Stimulated activated CD4-positive, alpha-beta T cell treated with anti-CD3 and anti-CD28 coated beads, TNF-alpha, amount 100 ng/mL, for 1 hour (primary cell): ENCODE measurements around the gene MTUS2.

Source experiments
- DNase-seq, 3 donors: peaks; one replicate each; pipeline ENCODE4 v3.0.0-alpha.2; 2020; ENCODE audit warnings: low read depth in 3 of 3, low spot score in 1 of 3

The MTUS2 gene

DNA sequence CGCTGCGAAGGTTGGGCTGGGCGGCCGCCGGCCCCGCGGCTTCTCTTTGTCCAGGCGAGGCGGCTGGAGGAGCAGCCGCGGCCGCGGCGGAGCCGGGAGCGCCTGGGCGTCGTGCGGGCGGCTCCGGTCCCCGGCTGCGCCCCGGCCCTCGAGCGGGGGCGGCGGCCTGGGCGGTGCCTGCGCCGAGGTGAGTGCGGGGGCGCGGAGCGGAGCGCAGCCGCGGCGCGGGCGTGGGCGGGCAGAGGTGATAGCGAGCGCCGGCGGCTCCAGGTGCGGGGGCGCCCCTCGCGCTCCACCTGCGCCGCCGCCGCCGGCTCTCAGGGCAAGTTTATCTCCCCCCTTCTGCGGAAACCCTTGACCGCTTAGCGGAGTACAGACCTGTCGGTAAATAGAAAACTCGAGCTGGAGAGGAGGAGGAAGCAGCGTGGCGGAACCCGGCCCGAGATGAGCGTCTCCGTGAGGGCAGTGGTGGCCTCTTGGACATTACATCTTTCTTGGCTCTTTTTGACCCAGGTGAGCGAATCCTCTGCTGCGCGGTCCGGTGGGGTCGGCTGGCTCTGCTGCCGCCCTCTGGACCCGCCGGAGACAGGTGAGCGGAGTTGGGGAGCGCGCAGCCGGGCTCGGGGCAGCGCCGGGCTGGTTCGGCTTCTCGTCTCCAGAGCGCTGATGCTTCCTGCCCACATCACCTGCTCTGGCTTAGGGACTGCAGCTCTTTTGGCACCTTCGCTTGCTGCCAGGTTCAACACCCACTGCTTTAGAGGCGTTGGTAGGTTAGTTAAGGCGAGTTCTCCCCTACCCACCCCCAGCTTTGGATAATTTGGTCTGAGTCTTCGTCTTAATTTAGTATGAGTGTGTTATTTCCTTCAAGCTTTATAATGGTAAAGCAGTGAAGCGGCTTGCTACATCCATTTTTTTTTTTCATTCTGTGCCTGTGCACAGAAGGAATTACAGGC, at the start of gene MTUS2:
TSS of gene MTUS2 (plus strand) at position 241 of the 953 bp plus-strand sequence.
- peak in 1 of 3 donors; percentile 22 for DNase-seq

GRCh38 chr13:28778308-28779215, 41.6 kb upstream of the MTUS2 start:
- DNase-seq: no peak

DNA sequence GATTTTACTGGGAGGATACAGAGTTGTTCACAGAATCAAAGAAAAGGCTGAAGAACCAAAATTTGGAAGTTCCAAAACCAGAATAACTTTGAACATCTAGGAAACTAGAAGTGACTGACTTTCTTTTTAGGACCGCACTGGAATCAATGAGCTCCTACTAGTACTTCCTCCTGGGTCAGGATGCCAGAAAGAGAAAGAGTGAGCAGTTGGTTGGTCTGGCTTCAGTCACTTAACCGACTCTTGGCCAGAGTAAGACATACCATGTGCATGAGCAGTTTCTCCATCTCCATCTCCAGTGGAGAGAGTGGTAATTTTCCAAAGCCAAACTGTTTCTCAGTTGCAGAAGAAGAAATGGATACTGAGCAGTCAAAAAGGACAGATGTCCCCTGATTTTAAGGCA, 27.1 kb upstream of the MTUS2 start:
- no peak for DNase-seq

DNA sequence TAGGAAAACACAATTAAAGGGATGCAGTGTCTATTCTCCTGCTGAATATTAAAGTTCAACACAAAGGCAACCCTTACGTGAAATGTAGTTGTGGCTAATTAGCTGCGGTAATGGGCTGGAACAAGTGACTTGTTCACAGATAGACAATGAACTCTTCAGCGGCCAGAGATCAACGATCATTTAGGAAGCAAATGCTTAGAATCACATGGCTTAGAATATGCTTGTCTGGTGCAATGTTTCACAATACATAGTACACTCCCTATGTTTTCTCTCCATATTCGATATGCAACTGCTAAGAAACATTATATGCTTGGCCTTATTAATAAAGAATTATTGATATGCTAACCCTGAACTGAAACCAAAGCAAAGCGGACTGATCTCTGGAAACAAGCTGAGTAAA, 25.7 kb upstream of the MTUS2 start:
- no peak for DNase-seq

DNA sequence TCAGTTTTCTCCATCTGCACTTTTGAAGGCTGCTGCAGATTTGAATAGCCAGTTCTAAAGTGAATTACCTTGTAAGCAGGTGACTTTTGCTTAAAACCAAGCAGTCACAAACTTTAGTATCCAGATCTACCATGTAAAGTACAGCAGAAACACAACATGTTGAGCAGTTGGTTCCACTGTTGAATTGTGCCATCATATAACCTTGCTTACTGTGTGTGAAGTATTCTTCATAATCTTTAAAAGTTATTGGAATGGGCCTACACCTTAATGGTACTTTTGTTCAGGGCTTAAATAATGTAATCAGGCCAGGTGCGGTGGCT, 23.2 kb upstream of the MTUS2 start:
- DNase-seq: no peak

DNA sequence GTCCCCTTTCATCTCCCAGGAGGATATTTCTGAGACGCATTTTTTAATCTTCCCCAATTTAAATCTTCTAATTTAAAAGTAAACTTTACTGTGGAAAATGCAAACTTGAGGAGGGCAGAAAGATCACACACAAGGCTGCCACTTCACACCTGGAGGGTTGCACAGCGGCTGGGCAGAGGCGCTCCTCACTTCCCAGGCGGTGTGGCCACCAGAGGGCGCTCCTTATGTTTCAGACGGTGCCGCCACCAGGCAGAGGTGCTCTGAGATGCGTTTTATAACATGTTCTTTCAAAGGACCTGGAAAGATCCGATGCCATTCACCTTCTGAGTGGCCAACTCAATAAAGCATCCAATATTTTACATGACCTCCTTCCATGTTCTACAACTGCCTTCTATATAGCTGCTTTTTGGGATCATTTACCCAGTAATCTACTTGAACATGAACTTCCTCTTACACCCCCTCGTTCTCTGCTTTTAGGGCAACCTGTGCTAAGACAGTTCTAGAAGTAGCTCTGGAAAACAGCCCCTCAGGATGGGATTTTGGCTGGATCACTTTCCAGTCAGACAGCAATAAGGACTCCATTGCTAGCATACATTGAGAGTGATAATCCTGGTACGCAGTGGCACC, 14.8 kb upstream of the MTUS2 start:
- DNase-seq: no peak

DNA sequence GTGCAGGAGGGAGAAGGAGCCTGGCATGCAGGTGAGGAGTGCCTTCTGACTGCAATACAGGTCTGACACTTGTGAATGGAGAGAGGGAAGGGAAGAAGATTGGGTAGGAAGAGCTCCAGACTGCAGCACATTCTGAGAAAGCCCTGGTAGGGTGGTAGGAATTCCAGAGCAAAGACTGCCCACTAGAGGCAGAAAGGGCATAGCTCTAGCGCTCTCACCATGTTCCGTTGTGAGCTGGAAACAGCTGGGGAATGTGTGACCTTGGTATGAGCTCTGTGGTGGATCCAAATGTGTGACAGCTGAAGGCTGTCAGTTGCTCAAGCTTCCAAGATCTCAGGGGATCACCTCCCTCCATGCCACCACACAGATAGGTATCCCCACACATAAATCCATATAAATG, 2.9 kb upstream of the MTUS2 start:
- DNase-seq: no peak

- no peak for DNase-seq
Observed at GRCh38 chr13:28819046-28819730, 951 bp upstream of the MTUS2 start.

DNA sequence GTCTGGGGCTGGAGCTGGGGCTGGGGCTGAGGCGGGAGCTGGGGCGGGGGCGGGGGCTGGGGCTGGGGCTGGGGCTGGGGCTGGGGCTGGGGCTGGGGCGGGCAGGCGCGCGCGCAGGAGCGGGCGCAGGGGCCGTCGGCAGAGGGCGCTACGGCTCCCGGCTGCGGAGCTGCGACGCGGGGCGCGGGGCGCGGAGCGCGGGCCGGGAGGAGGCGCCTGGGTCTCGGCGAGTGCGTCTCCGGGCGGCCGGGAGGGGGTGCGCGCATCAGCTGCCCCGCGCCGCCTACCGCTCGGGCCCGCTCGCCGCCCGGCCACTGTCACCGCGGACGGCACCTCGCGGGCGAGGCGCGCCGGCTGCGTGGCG, 422 bp upstream of the MTUS2 start:
- peak in 1 of 3 donors; percentile 40 for DNase-seq

- DNase-seq: no peak
Observed at GRCh38 chr13:28822151-28822550, 2.0 kb downstream of the MTUS2 start.

- DNase-seq: no peak
Observed at GRCh38 chr13:28822801-28823200, 2.7 kb downstream of the MTUS2 start.

- no peak for DNase-seq
Observed at GRCh38 chr13:28825379-28825778, 5.2 kb downstream of the MTUS2 start.

GRCh38 chr13:28826368-28826767, 6.2 kb downstream of the MTUS2 start:
- DNase-seq: no peak

- DNase-seq: no peak
Observed at GRCh38 chr13:28830580-28830979, 10.4 kb downstream of the MTUS2 start.

DNA sequence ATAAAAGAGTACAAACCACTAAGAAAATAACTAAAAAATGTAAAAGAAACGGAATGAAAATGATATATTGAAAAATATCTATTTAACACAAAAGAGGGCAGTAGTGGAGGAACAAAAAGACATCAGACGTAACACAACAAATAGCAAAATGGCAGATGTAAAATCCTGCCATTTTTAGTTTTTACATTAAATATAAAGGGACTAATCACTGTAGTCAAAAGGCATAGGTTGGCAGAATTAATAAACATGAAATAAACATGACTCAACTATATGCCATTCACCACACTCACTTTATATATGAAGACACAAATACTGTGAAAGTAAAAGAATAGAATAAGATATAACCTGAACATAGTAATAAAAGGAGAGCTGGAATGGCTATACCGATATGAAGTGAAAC, 11.0 kb downstream of the MTUS2 start:
- no peak for DNase-seq

DNA sequence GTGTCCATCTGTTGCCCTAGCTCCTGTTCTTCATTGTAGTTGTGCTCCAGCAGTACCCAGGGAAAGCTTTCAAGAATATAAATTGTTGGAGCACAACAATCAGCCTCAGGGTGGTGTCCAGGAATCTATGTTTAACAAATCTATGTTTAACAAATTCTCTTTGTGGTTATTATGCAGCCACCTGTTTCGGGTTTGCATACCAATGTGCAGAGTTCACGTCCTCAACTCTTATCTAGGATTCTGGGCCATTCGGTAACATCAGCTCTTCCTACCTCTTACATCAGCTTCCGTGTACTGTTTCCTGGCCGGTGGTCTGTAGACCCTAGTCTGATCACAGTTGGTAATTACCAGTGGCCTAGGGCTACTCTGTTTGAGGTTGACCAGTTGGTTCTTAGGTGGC, 17.0 kb downstream of the MTUS2 start:
- DNase-seq: no peak

DNA sequence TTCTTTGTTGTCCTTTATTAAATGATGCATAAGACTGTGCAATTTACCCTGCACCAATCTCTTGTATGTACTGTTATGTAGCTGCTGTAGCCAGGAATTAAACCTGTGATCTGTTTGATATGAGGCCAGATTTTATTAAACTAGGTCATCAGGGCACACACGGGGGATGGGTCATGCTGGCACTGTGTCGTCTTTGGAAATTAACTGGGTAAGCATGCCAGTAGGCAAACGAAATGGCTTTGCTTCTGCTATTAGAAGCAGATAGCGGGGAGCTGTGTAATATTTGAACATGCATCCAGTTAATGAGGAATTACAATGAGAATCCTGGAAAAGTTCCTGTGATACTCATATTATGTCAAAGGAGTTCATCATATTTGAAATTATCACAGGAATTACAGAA, 23.5 kb downstream of the MTUS2 start:
- DNase-seq: no peak

- DNase-seq: no peak
Observed at GRCh38 chr13:28849441-28849840, 29.3 kb downstream of the MTUS2 start.

- no peak for DNase-seq
Observed at GRCh38 chr13:28850226-28850625, 30.1 kb downstream of the MTUS2 start.

GRCh38 chr13:28851422-28851821, 31.3 kb downstream of the MTUS2 start:
- DNase-seq: no peak

- no peak for DNase-seq
Observed at GRCh38 chr13:28854657-28855056, 34.5 kb downstream of the MTUS2 start.
